Activated CD8-positive, alpha-beta memory T cell treated with anti-CD3 and anti-CD28 coated beads, Interleukin-2, amount 50 U/mL, for 1 hour (primary cell): ENCODE measurements around the gene ASB2.

Source experiments
- DNase-seq: peaks from one replicate; pipeline ENCODE4 v3.0.0-alpha.2; 2020; ENCODE audit errors: extremely low read depth

The ASB2 gene, protein sequence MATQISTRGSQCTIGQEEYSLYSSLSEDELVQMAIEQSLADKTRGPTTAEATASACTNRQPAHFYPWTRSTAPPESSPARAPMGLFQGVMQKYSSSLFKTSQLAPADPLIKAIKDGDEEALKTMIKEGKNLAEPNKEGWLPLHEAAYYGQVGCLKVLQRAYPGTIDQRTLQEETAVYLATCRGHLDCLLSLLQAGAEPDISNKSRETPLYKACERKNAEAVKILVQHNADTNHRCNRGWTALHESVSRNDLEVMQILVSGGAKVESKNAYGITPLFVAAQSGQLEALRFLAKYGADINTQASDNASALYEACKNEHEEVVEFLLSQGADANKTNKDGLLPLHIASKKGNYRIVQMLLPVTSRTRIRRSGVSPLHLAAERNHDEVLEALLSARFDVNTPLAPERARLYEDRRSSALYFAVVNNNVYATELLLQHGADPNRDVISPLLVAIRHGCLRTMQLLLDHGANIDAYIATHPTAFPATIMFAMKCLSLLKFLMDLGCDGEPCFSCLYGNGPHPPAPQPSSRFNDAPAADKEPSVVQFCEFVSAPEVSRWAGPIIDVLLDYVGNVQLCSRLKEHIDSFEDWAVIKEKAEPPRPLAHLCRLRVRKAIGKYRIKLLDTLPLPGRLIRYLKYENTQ

DNA sequence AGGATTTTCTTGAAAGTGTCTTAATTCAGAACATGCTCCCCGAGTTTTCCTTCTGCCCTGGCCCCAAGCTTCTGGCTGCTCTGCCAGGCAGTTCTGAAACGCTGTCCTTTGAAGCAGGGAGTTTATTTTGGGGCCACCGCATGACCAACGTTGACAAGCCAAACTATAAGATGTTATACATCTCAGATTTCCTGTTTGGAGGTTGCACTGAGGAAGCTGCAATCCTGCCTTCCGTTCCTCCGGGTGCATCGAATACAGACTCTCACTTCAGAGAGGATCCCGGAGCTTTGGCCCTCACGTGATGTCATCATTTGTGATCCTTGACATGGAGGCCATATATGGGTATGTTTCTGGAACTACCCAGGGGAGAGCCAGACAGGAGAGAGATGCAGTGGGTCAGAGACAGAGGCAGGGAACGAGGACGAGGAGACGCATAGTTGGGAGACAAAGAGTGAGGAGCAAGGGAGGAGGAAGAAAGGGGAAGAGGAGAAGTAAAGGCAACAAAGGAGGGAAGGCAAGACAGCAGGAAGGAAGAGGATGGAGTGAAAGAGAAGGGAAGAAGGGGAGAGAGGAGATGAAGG is at the start of gene ASB2:
TSS of gene ASB2 (minus strand) at position 94 of the 581 bp plus-strand sequence. CDS start 12,031 bp downstream, outside the sequence.
- no peak for DNase-seq

DNA sequence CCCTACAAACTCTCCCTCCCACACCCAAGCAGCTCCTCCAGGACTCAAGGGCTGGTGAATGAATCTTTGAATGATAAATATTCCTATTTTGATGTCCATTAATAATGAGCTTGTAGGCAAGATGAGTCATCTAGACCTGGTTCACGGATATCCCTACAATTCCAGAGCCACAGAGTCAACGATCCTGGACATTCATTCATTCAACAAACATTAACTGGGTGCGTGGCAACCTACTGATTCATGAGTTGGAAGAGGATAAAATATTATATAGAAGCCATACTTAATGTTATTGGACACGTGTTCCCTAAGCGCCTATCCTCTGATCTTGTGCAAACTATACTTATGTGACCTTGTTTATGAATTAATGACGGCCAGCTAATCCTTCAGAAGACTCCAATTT is 49.4 kb upstream of the ASB2 start:
- no peak for DNase-seq

DNA sequence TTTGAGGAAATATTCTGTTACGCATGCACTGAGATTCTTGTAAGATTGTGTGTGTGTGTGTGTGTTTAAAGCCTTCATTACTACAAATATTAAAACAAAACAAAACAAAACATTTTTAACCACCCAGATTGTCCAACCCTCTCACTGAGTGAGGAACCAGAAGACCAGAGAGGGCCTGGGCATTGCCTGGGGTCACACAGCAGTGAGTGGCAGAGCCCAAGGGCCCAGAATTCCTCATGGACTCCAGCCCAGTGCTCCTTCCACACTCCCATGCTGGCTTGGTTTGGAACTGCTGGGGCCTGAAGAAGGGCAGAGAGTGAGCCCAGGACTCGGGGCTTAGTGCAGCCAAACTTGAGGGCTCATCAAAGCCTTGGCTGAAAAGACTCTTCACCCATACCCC is 48.2 kb upstream of the ASB2 start:
- DNase-seq, result no peak

DNA sequence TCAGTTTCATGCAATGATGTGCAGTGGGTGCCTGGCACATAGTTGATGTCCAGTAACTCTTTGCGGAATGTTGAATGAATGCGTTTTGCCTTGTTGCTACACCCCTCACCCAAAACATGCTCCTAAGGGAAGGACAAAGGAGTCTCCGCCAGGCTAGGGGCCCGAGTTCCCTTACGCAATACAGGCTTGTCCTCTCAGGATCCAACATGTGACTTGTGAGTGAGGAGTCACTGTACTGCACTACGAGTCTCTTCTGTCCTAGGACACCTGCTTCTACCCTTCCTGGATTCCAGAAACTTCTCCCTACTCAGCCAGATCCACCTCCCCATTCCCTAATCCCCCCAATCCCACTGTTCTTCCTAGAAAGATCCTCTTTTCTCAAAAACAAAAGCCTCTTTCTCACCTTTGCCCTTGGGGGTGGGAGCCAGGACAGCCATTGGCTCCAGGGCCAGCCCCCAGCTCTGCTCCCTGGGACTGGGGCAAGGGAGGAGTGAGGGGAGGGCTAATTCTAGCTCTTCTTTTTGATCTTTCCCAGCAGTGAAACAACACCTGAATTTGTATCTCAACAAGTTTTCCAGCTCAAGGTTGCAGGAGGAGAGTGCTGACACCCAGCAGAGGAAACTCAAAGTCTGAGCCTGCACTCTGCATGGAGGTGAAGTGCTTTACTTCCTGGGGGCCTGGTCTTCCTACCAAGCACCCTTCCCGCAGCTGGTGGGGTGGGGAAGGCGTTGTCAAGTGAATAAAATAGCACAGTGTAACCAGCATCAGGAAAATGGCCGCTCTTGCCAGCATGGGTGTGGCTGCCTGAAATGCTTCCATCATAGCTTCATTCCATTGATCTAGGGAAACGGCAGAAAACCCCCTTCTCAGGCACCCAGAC is 46.4 kb upstream of the ASB2 start:
- DNase-seq, result no peak

DNA sequence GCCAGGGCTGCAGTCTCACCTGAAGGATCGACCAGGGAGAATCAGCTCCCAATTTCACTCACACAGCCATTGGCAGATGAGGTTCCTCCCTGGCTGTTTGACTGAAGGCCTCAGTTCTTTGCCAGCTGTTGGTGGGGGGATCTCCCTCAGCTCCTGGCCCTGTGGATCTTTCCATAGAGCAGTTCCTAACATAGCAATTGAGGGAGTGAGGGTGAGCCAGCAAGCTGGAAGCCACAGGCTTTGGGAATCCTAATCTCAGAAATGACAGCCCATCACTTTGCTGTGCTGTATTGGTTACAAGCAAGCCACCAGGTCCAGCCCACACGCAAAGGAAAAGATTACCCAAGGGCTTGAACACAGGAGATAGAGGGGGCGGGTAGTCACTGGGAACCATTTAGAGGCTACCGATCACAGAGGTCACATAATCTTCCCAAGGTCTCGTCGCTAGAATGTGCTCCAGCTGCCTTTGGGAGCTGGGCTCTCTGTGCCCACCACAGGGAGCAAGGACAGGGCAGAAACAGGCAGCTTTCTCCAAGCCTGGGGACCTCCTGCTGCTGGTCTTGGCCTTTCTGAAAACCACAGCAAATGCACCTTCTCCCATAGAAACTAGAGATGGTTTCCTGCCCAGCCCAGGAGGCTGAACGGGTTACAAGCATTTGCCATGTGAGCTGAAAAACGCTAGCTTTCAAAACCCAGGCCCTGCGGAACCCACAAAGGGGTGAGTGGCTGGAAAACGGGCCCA is 45.2 kb upstream of the ASB2 start:
- no peak for DNase-seq

DNA sequence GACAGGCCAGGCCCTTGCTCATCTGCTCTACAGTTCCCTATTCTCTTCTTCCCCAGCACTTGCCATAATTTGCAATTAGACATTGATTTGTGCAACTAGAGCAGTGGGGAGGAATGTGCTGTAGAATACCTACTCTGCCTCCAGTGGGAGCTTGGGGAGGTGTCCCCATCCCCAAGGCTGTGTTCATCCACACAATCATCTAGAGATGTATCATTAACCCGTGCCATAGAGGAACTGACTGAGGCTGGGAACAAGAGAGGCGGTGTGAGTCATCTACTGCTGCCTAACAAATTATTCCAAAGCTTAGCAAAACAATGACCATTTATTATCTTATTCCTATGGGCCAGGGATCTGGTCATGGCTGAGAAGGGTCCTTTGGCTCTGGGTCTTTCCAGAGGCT is 44.6 kb upstream of the ASB2 start:
- DNase-seq, result no peak

DNA sequence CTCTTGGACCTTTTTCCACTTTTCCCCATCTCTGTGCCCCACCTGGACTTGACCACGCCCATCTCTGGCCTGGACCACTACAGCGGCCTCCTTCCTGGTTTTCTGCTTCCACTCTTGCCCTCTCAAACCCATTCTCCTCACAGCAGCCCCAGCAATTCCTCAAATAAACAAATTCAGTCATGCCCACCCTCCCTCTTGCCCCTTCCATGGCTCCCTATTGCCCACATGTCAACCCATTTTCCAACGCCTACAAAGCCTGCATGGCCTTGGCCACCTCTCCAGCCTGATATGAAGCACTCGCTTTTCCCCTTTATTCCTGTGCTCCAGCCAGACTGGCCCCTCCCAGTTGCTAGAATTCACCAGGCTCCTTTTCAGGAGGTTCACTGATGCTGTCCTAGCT is 43.9 kb upstream of the ASB2 start:
- no peak for DNase-seq

DNA sequence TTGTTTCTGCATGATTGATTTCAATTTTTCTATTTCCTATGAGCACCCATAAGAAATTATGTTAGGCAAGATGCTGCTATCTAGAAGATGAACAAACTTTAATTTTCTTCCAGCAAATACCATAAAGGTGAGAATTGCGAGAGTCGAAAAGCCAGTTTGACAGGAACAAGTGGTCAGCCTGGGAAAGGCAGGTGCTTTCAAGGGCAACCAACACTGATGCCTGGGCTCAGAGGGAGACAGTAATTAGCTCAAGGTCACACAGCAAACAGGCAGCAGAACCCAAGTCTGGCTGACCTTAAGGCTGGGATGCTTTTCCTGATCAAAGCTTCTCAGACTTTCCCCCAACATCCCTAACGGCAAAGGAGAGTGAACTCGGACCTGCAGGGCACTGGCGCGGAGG is 43.0 kb upstream of the ASB2 start:
- DNase-seq, result no peak

DNA sequence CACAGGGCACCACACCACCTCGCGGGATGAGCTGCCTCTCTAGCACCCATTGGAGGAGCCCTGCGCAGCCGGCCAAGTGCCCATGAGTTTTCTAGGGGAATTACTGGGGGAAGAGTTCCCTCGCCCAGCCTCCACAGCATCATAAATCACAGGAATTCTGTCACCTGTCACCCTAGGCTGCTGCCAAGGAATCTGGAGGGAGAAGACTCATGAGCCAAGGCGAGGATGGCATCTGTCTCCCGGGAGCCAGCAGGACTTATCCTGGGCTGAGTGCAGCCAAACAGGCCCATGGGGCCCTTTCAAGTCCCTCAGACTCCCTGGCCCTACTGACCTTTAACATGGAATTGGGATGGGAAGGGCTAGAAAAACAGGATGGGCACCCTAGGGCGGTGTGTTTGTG is 41.9 kb upstream of the ASB2 start:
- no peak for DNase-seq

DNA sequence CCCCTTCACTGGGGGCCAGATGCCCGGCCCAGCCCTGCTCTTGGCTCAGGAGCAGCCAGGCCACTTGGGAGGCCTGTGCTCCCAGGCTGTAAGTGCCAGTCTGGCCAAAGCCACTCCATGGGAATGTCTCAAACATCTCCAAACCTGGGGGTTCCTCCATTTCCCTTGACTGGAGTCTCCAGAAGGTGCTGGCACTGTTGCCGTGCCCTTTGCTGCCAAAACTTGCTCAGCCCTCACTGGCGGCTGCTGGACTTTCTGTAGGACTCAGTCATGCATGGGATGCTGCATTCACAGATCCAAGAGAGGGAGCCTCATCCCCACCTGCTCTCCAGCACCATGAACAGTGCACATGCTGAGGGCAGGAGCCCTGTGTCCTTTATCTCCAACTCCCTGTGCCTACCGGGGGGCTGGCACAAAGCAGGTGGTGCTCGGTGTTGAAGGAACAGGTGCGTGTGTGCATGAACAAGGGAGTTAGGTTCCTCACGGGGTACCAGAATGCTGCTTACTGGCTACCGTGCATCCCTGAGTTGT is 40.1 kb upstream of the ASB2 start:
- DNase-seq, result no peak

DNA sequence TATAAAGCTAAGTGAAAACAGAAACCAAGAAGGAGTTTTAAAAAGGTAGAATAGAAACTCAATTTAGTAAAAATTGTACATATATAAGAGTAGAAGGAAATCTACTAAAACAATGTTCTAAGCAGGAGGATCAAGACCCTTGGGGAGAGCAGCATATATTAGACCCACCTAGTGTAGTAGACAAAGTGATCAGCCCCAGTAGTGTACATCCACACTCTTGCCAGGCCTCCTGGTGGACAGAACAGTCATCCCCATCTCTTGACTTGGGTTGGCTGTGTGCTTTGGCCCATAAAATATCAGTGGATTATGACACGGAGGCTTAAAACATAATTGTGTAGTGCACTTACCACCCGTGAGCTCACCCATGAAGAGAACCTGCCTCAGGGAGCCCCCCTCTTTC is 38.9 kb upstream of the ASB2 start:
- no peak for DNase-seq

DNA sequence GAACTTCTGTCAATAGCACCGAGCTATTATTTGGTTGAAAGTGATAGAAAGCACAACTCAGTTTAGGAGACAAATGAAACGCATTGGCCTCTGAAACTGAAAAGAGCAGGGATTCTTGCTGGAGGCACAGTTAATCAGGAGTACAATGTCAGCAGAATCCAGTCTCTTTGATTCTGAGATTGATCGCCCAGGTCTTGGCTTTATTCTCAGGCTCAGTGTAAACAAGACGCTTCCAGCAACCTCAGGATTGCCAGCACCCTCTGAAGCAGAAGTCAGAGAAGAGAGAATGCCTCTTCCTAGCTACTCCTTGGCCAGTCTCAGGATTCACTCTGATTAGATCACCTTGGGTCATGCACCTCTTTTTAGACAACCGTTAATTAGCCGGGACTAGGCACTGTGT is 38.0 kb upstream of the ASB2 start:
- DNase-seq, result no peak

DNA sequence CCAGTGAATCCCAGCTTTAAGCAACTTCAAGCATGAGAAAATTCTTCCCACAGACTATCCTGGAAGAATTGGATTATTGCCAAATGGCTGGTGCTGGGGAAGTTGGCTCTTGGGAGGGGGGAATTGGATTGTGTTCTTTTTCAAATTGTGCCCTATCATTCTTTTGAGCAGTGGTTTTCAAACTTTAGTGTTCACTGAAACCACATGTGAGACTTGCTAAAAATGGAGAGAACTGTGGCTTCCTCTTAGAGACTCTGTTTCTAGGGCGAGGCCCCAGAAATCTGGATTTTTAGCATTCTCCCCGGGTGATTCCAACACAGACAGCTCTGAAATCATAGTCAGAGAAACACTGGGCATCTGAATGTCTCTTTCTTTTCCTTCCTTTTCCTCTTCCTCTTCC is 35.4 kb upstream of the ASB2 start:
- DNase-seq, result no peak

DNA sequence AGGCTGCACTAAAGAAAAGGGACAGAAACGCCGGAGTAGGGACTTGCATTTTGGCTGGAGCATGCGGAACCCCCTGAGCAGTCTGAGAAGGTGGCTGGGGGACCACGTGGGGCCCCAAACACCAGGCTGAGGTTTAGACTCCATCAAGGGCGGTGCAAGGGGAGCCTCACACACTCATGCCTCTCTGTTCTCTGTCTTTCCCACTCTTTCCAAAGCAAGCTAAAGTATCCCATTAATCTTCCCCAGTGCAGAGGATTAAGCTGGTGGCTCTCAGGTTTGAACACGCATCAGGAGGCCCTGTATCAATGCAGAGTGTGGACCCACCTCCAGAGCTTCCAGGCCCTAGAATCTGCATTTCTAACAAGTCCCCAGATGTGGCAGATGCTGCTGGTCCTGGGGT is 34.3 kb upstream of the ASB2 start:
- DNase-seq, result no peak

DNA sequence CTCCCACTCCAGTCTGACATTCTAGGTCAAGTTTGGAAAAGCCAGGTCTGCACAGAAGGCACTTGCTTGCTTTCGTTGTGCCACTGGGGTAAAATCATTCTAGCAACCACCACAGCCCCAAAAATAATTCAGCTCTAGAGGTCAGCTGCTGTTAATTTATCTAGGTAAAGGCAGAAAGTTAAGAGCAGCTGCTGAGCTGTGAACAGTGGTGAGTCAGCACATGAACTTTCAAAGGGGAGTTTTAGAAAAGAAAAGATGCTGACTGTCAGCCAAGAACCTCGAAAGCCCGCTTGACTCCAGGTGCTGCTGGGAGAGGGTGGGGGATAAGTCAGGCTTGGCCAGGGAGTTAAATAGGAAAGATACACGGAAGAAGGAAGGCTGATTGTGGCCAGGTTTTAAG is 33.4 kb upstream of the ASB2 start:
- no peak for DNase-seq

DNA sequence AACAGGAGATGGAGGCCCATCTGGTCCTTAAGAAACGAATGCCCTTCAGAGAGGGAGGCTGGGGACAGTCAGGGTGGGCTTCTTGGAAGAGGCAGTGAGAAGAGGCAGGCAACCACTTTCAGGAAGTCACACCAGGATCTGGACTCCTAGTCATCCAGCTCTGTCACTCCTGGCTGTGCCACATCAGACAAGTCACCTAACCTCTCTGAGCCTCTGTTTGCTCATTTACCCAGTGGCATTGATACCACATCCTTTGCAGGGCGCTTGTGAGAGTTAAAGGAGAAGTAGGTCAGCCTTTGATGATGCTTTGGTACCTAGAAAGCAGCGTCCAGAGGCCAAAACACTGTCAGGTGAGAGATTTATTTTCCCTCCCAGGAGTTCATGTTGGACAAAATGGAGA is 31.9 kb upstream of the ASB2 start:
- DNase-seq, result no peak

DNA sequence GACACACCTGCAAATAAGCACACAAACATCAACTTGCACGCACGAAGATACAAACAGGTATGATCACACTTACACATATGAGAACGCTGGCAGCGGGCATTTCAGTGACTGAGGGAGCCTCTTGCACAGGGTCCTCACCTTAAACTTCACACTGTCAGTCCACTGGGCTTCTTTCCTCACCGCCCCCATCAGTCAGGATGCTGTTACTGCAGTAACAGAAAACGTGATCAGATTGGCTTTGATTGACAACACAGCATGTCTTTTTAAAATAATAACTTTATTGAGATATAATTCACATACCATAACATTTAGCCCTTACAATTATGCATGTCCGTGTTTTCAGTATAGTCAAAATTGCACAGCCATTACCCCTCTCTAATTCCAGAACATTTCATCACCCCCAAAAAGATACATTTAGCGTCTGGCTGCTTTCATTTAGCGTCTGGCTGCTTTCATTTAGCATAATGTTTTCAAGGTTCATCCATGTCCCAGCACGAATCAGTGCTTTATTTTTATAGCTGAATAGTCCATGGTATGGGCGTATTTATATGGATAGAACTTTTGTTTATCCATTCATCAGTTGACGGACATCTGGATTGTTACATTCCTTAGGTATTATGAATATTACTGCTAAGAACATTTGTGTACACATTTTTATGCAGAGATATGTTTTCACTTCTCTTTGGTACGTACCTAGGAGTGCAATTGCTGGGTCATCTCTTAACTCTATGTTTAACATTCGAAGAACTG is 29.1 kb upstream of the ASB2 start:
- no peak for DNase-seq

DNA sequence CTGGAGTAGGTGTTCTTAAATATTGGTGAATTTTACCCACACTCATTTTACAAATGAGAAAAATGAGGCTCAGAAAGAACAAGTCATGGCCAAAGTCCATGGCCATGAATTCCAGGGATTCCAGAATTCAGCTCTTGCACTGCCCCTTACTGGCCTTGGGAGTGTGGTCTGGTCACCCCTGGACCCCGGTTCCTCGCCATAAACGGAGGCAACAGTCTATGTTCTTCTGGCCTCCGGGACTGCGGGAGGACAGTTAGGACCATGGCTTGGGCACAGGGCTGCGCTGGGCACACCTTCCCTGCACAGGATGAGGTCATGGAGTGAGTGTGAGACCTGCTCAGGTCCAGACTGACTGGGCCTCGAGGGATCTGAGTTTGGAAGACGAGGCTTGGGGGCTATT is 27.6 kb upstream of the ASB2 start:
- DNase-seq, result no peak

DNA sequence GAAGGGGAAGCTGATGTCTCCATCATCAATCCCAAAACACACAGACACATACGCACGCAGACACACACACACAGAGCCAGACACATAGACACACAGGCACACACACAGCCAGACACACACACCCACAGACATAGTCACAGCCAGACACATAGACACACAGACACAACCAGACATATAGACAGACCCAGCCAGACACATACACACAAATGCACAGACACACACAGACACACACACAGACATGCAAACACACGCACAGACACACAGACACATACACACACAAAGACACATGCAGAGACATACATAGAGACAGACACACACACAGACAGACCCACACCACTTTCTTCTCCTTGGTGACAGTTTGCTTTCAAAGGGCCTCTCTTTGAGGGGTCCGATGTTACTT is 27.0 kb upstream of the ASB2 start:
- no peak for DNase-seq
